Left colon (tissue), 2 donors: ENCODE results near the gene TNNC1. TPM values are rescaled to one million over a fixed set of nuclear protein-coding genes. Genes with fewer than 3 reads are reported as not detected.
A peak's percentile ranks its signal among the peaks of the same experiment; 100 is the strongest.

ENCODE experiments used
- ATAC-seq: fragments of 200-7000 bp; cut with Tn5 transposase; one replicate; pipeline ENCODE4 v1.9.1; 2020; ENCODE audit warnings: mild to moderate bottlenecking, moderate library complexity
- DNase-seq, 2 donors: peaks; one replicate each; pipeline ENCODE4 v3.0.0-alpha.2; 2020
- intact Hi-C, 2 donors: fragments of 100-400 bp; cut with DNase I in 1 of 2; cut with micrococcal nuclease in 1 of 2; formaldehyde crosslinking; loops; one replicate each; pipeline versions ENCODE4 v1.11.2 to v1.14.0; 2022; cut with DNase I, micrococcal nuclease
- total RNA-seq, 2 donors: library from RNA; stranded (reverse); fragmentation: NEBNext Ultra II Directional; extraction: Animal tissue kit (Norgen Biotek cat#: 25700); gene quantifications; one replicate each; pipeline ENCODE4 v1.2.1, GENCODE V29; 2021
- donor health status: DM: no; HTN: no; CAD: no.
- donor health status: DM: yes; HTN: yes; CAD: no.

TNNC1 gene
- total RNA-seq, 2 donors from 2014 or later: 0.64 to 4.6 TPM

DNA sequence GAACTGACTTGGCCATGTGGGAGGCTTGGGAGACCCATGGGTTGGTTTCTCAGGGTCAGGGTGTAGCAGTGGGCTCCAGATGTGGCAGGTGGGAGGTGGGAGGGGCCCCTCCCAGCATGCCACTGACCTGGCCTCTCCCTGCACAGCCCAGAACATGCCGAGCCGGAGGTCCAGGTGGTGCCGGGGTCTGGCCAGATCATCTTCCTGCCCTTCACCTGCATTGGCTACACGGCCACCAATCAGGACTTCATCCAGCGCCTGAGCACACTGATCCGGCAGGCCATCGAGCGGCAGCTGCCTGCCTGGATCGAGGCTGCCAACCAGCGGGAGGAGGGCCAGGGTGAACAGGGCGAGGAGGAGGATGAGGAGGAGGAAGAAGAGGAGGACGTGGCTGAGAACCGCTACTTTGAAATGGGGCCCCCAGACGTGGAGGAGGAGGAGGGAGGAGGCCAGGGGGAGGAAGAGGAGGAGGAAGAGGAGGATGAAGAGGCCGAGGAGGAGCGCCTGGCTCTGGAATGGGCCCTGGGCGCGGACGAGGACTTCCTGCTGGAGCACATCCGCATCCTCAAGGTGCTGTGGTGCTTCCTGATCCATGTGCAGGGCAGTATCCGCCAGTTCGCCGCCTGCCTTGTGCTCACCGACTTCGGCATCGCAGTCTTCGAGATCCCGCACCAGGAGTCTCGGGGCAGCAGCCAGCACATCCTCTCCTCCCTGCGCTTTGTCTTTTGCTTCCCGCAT is 33.4 kb upstream of the TNNC1 start:
- no peak for ATAC-seq
- intact Hi-C loops: no loop called here
- DNase-seq: no peak

DNA sequence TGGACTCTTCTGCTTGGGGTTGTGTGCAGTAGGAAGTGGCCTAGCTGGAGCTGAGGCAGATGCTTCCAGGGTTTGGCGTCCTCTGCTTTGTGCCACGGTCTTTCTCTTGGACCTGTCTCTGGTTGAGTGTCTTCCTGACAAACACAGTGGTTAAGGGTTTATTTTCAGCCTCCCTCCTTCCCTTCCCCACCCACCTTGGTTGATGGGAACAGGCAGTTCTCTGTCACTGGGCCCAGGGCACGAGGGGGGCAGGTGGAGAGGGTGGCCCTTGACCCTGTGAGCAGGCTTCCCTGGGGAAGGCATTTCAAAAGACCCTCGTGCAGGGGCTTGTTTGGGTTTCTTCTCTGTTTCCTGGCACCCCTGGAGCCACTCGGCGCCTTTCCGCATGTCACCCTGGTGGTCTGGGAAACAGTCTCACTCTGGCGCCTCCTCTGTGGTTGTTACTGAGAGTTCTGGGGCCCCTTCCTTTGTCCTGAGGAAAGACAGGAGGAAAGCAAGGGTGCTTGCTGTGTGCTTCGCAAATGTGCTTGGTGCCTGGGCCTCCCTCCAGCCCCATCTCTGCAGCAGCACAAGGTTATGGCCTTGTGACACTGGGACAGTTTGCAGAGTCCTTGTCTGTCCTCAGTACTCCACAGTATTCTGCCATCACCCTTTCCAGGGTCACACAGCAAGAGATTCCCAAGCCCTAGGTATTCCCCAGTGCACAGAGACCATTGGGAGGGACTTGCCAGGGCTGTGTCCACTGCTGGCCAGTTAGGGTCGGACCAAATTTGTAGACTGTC is 31.0 kb upstream of the TNNC1 start:
- no peak for DNase-seq
- intact Hi-C loops: no loop called here
- no peak for ATAC-seq

DNA sequence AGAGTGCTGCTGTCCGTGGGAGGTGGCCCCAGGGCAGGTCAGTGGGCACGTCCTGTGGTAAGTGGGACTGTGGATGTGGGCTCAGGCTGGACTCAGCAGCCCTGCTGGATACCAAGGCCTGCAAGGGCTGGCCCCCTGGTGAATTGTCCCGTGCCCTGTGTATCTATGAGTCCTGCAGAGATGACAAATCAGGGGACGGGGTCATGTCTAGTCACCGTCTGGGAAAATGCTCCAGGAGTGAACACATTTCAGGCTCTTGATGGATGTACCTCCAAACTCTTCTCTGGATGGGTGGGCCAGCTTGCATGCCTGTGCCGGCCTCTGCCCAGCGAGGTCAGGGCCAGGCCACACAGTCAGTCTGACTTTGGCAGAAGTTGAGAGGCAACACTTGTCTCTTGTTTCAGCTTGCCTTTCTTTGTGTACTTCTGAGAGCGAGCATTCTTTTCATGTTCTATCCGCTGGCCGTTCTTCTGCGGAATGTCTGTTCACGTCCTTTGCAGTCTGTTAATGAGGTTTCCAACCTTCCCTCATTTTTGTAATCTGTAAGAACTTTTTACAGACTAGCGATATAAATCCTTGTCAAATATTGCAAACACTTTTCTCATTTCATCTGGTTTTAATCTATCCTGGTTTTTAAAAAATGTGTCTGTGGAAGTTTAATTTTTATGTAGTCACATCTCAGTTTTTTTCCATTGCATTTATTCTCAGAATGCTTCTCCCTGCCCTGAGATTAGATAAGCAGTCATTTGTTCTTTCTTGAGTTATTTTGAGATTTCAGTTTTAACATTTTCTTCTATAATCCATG is 29.9 kb upstream of the TNNC1 start:
- ATAC-seq (no peak), DNase-seq (no peak)

DNA sequence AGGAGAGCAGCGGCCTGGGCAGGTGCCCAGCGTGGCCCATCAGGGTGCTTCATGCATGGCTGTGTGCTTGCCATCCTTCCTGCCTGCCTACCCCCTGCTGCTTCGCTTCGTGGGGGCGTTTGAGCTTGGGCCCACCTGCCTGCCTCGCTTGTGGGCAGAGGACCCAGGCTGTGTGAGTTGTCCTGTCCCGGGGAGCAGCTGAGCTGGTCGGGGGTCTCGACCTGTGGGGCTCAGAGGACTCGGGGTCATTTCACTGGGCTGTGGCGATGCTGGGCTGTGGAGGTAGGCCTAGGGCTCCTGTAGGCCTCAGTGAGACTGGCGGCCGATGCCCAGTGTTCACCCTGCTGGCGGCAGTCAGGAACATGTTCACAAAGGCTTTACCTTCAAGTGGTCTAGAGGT is 29.2 kb upstream of the TNNC1 start:
- ATAC-seq (no peak), DNase-seq (no peak)
- intact Hi-C loops: no loop called here

More for the DNA sequence above, 29.9 kb upstream of the TNNC1 start:
- intact Hi-C loops: no loop called here

- intact Hi-C loops: no loop called here
- ATAC-seq (no peak), DNase-seq (no peak)
Measured at GRCh38 chr3:52481819-52482521, 28.1 kb upstream of the TNNC1 start.

- DNase-seq: no peak
- intact Hi-C loops: no loop called here
- ATAC-seq: no peak
Measured at GRCh38 chr3:52480768-52481715, 27.2 kb upstream of the TNNC1 start.

GRCh38 chr3:52479877-52480575 is 26.2 kb upstream of the TNNC1 start:
- DNase-seq (no peak), ATAC-seq (peak; percentile 12)
- intact Hi-C loops: no loop called here

GRCh38 chr3:52479037-52479876 is 25.4 kb upstream of the TNNC1 start:
- no peak for ATAC-seq
- intact Hi-C loops: no loop called here
- no peak for DNase-seq

DNA sequence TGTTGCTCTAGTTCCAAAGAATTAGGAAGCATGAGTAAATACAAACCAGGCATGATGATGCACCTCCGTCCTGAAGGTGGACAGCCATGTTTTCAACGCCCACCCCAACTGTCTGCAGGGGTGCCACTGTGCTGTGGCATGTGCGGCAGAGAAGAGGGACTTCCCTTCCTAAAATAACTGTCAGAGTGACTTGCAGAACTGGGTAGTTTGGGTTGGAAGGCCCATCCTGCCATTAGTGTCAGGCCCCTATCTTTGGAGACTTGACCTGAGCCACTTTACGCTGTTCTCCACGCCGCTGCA is 23.9 kb upstream of the TNNC1 start:
- ATAC-seq (no peak), DNase-seq (no peak)
- intact Hi-C loops: no loop called here

GRCh38 chr3:52477076-52477795 is 23.4 kb upstream of the TNNC1 start:
- ATAC-seq: no peak
- intact Hi-C loops: no loop called here
- no peak for DNase-seq

- ATAC-seq (no peak), DNase-seq (no peak)
- intact Hi-C loops: no loop called here
Measured at GRCh38 chr3:52473026-52473425, 19.2 kb upstream of the TNNC1 start.

- DNase-seq (no peak), ATAC-seq (no peak)
- intact Hi-C loops: no loop called here
Measured at GRCh38 chr3:52472239-52473000, 18.6 kb upstream of the TNNC1 start.

DNA sequence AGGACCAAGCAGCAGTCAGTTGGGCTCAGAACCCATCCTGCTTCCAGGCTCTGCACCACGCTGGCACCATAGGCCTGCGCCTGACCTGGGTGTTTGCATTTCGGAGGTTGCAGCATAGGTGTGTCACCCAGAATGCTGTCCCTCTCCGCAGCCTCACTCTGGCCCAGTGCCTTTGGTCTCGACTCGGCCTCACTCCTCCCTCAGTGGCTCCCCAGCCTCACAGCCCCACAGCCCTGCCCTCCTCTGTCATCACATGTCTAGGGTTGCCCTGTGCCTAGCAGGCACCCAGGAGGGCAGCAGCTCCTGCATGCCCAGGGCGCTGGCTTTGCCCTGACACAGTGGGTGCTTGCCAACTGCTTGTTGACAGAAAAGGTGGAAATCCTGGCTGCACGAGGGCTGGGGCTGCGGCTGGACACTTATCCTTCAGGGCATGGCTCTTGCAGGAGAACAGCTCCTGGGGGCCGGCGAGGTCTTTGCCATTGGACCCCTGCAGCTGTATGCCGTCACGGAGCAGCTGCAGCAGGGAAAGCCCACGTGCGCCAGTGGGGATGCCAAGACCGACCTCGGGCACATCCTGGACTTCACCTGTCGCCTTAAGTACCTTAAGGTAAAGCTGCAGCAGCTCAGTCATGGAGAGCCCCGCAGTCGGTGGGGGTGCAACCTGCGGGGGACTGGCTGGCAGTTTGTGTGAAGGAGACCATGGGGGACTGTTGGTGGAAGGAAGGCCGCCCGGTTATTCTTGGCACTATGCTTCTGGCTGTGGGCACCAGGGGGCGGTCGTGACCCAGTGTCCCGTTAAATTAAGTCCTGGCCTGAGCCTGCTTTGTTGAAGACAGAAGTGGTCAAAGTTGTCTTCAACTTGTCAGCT is 17.8 kb upstream of the TNNC1 start:
- ATAC-seq (peak; percentile 80), DNase-seq (peak in 1 of 2 donors; percentile 74)
- intact Hi-C loops: no loop called here

GRCh38 chr3:52470920-52471319 is 17.1 kb upstream of the TNNC1 start:
- ATAC-seq (no peak), DNase-seq (no peak)
- intact Hi-C loops: no loop called here

GRCh38 chr3:52469001-52469400 is 15.2 kb upstream of the TNNC1 start:
- no peak for DNase-seq
- intact Hi-C loops: no loop called here
- peak; percentile 19 for ATAC-seq
